ENCODE results near the gene NAT16.

DNA sequence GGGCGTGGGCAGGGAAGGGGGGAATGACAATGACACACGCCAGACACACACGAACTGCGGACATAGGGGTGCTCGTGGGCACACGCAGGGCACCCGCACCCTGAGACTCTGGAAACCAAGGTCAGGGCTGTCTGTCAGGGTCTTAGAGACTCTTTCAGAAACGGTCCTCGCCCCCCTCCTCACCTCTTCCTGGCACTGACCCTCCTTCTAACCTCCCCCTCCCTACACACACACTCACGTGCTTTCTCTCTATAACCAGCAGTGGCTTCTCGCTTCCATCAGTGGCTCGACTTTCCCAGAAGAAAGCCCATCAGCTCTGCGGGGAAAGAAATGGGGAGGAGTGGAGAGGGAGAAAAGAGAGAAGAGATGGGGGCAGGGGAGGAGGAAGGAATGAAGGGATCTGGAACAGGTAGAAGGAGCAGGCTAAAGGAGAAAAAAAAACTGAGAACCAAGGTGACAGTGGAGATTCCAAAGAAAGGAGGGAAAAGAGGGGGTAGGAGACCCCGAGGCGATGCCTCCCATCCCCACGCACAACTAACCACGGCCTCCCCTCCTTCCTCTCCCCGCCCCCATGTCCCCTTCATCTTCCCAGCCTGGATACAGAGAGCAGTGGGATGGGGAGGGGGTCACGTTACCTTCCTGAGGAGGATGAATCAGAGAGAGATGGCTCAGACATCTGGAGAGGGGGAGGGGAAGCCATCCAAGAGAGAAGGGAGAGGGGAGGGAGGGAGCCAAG is 13.0 kb downstream of the NAT16 start:
- TF ChIP-seq EZH2 (IDR thresholded peaks at IDR 0.05; ENCODE audit: borderline replicate concordance, low read depth, low read length, severe bottlenecking) (no peak), CTCF (IDR thresholded peaks at IDR 0.05; ENCODE audit: borderline replicate concordance, extremely low read depth, low read length, poor library complexity, severe bottlenecking) (no peak)

Data from DND-41 (cell line).